OCI-LY7 (cell line): ENCODE data around the gene COL6A3.

Source experiments
- EZH2phosphoT487 ChIP-seq: fragments of 200-600 bp; sonication (generic); IDR thresholded peaks from 2 replicates; pipeline ENCODE4 v1.6.1; 2018; ENCODE audit warnings: low read depth, borderline replicate concordance, mild to moderate bottlenecking, mixed run types, antibody characterized with exemption, low read length, moderate library complexity, mixed read lengths
- TF ChIP-seq, protein P1 (sequence below): fragments of 200-600 bp; sonication (generic); conservative IDR thresholded peaks from 2 replicates; pipeline ENCODE4 v1.5.1; 2014; ENCODE audit warnings: mild to moderate bottlenecking, antibody characterized with exemption, low read length, moderate library complexity, mixed read lengths

DNA sequence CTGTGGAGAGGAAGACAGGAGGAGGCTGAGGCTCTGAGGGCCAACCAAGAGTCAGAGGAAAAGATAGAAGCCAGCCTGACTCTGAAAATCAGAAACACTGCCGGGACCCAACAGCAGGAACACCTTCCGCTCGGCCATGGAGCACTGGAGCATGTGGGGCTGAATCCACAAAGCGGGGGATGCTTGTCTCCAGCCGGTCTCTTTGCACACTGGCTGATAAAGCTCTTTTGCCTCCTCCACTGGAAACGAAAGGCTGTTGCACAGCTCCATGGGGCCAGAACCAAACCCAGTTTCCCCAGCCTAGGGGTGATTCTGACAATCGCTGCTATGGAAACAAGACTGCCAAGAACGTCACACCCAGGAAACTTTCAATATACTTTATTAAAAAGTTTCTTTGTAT is 90.3 kb downstream of the COL6A3 start:
- TF ChIP-seq, protein P1, sequence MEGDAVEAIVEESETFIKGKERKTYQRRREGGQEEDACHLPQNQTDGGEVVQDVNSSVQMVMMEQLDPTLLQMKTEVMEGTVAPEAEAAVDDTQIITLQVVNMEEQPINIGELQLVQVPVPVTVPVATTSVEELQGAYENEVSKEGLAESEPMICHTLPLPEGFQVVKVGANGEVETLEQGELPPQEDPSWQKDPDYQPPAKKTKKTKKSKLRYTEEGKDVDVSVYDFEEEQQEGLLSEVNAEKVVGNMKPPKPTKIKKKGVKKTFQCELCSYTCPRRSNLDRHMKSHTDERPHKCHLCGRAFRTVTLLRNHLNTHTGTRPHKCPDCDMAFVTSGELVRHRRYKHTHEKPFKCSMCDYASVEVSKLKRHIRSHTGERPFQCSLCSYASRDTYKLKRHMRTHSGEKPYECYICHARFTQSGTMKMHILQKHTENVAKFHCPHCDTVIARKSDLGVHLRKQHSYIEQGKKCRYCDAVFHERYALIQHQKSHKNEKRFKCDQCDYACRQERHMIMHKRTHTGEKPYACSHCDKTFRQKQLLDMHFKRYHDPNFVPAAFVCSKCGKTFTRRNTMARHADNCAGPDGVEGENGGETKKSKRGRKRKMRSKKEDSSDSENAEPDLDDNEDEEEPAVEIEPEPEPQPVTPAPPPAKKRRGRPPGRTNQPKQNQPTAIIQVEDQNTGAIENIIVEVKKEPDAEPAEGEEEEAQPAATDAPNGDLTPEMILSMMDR, result no peak
- no peak for TF ChIP-seq EZH2phosphoT487
